Mesothelial cell of epicardium (in vitro differentiated cells): ENCODE data around the gene ITGA11. TPM values are rescaled to one million over a fixed set of nuclear protein-coding genes. Genes with fewer than 3 reads are reported as not detected.
A peak's percentile ranks its signal among the peaks of the same experiment; 100 is the strongest.

ENCODE experiments used
- DNase-seq, 2 experiments: peaks; one replicate each; pipeline ENCODE4 v3.0.0; 2021; ENCODE audit warnings: low spot score in 2 of 2; ENCODE audit not compliant: unreplicated experiment in 2 of 2
- H3K27ac Mint-ChIP-seq: 2 replicates; pipeline ENCODE4 v1.8.0; 2021; ENCODE audit warnings: mixed read lengths
- H3K27me3 Mint-ChIP-seq: 2 replicates; pipeline ENCODE4 v1.8.0; 2021; ENCODE audit warnings: low read depth, mixed read lengths
- H3K36me3 Mint-ChIP-seq: 2 replicates; pipeline ENCODE4 v1.8.0; 2021; ENCODE audit warnings: mixed read lengths
- H3K4me1 Mint-ChIP-seq: 2 replicates; pipeline ENCODE4 v1.8.0; 2021; ENCODE audit warnings: mixed read lengths
- H3K4me3 Mint-ChIP-seq: 2 replicates; pipeline ENCODE4 v1.8.0; 2021; ENCODE audit warnings: mild to moderate bottlenecking, moderate library complexity, mixed read lengths
- H3K9me3 Mint-ChIP-seq: 2 replicates; pipeline ENCODE4 v1.8.0; 2021; ENCODE audit warnings: mixed read lengths
- CTCF ChIP-seq: fragments of 200-600 bp; sonication (generic); IDR thresholded peaks from one replicate; pipeline ENCODE4 v1.5.0; 2021; ENCODE audit warnings: antibody characterized with exemption; ENCODE audit not compliant: unreplicated experiment
- total RNA-seq: library from RNA; stranded (reverse); gene quantifications from 3 replicates; pipeline ENCODE4 v1.2.1, GENCODE V29; 2021

Gene ITGA11
- total RNA-seq, 1 donor from 2014 or later = 3.5 TPM

DNA sequence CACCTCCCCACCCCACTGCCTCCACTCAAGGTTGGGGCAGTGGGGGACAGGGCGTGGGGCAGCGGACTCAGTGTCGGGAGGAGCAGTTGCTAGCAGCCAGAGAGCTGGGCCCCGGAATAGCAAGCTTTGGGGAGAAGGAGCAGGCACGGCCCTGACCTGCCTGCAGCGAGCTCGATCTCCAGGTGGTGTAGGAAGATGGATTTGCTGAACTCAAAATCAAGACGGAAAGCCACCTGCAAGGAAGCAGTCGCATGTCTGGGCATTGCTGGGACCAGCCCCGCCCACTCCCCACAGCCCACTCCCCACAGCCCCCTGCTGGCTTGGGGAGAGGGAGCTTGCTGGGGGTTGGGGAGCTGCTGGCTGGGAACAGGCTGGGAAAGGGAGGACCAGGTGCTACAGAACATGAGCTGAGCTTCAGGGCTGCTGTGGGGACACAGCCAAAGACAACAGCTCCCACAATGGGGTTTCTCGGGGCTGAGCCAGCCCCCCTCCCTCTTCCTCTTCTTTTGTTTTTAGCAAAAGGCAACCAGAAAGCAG lies 116.4 kb downstream of the ITGA11 start:
- Mint-ChIP-seq H3K27ac (no peak overlapping the region), H3K4me1 (peaks cover 23% of the 10 kb centered on the region)

GRCh38 chr15:68315035-68315434 lies 116.9 kb downstream of the ITGA11 start:
- DNase-seq = no peak
- H3K36me3 Mint-ChIP-seq = no peaks in the 10 kb centered on the region
- H3K4me1 Mint-ChIP-seq = peaks cover 29% of the 10 kb centered on the region
- TF ChIP-seq CTCF = no peak
- H3K27me3 Mint-ChIP-seq = peaks cover 3% of the 10 kb centered on the region
- H3K4me3 Mint-ChIP-seq = no peak overlapping the region
- no peak overlapping the region for H3K27ac Mint-ChIP-seq
- no peaks in the 10 kb centered on the region for H3K9me3 Mint-ChIP-seq

More for the DNA sequence above, 116.4 kb downstream of the ITGA11 start:
- Mint-ChIP-seq H3K4me3 (no peak overlapping the region), H3K9me3 (no peaks in the 10 kb centered on the region), H3K36me3 (no peaks in the 10 kb centered on the region), H3K27me3 (peaks cover 3% of the 10 kb centered on the region)
- no peak for TF ChIP-seq CTCF
- DNase-seq = no peak

- no peak overlapping the region for H3K27ac Mint-ChIP-seq
- no peak overlapping the region for H3K4me3 Mint-ChIP-seq
Observed at GRCh38 chr15:68314563-68314962, 117.4 kb downstream of the ITGA11 start.

GRCh38 chr15:68313501-68314410 lies 118.2 kb downstream of the ITGA11 start:
- Mint-ChIP-seq H3K4me1 (peaks cover 32% of the 10 kb centered on the region), H3K27ac (no peak overlapping the region), H3K9me3 (no peaks in the 10 kb centered on the region), H3K27me3 (peaks cover 3% of the 10 kb centered on the region), H3K36me3 (no peaks in the 10 kb centered on the region), H3K4me3 (no peak overlapping the region)
- TF ChIP-seq CTCF = no peak
- DNase-seq = peak in 1 of 2 experiments; percentile 32

More at GRCh38 chr15:68314563-68314962, 117.4 kb downstream of the ITGA11 start:
- Mint-ChIP-seq H3K4me1 (peaks cover 32% of the 10 kb centered on the region), H3K27me3 (peaks cover 3% of the 10 kb centered on the region), H3K36me3 (no peaks in the 10 kb centered on the region), H3K9me3 (no peaks in the 10 kb centered on the region)
- no peak for TF ChIP-seq CTCF
- no peak for DNase-seq

DNA sequence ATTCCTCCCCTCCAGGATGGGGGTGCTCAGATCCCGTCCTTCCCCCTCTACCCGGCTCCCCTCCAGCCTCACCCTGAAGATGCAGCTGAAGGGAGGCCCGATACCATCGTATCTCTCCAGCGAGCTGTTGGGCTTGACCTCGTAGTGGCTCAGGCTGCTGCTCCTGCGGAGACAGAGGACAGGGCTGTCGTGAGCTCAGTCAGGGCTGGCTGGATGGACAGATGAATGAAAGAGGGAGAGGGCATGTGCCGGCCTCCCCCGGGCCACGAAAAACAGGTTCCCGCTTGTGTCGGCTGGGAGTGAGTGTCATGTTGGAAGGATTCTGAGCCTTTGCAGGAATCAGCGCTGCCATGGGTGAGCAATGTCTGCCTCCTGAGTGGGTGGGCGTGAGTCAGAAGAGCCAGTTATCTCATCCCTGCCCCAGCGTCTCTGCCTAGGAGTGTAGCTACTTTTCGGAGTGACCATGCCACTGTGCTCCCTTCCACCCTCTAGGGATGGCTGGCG lies 119.2 kb downstream of the ITGA11 start:
- H3K27me3 Mint-ChIP-seq = peaks cover 3% of the 10 kb centered on the region
- H3K36me3 Mint-ChIP-seq = no peaks in the 10 kb centered on the region
- H3K4me1 Mint-ChIP-seq = peaks cover 33% of the 10 kb centered on the region
- H3K9me3 Mint-ChIP-seq = no peaks in the 10 kb centered on the region
- no peak for TF ChIP-seq CTCF
- DNase-seq = peak in 1 of 2 experiments; percentile 36
- no peak overlapping the region for H3K4me3 Mint-ChIP-seq
- no peak overlapping the region for H3K27ac Mint-ChIP-seq
